ENCODE results near the gene EPS15. TPM values are rescaled to one million over a fixed set of nuclear protein-coding genes. Genes with fewer than 3 reads are reported as not detected.
"Not testable (repeated sequence)": the region's sequence is repeated elsewhere in the genome, so short reads cannot be mapped to it uniquely, and the experiment has no call there.

EPS15 gene
- total and polyA plus RNA-seq, 8 donors: 9.9 to 42.0 (median 25.3) TPM

GRCh38 chr1:51417496-51418383, 101.3 kb downstream of the EPS15 start:
- H3K27ac ChIP-seq: no peak overlapping the region
- no peaks in the 10 kb centered on the region for H3K36me3 ChIP-seq
- H3K9me3 ChIP-seq: no peaks in the 10 kb centered on the region
- no peak overlapping the region for H3K4me3 ChIP-seq
- 88 to 91% methylated on average over 5 of the region's 5 CpGs for WGBS, 2 donors
- no peaks in the 10 kb centered on the region for H3K27me3 ChIP-seq
- H3K4me1 ChIP-seq: no peaks in the 10 kb centered on the region
- DNase-seq (no peak), FAIRE-seq (no peak), ATAC-seq (no peak)
- intact Hi-C loops (cut with DNase I): loop anchor here in 1 of 3 donors (10.0 kb wide), 1 partner anchor 87 kb away; no protein-coding TSS in a partner anchor
- TF ChIP-seq CTCF (IDR thresholded peaks at IDR 0.05): no peak

- ATAC-seq: no peak
- Histone ChIP-seq H3K27ac (no peak overlapping the region), H3K4me1 (no peaks in the 10 kb centered on the region), H3K4me3 (no peak overlapping the region), H3K36me3 (no peaks in the 10 kb centered on the region), H3K27me3 (no peaks in the 10 kb centered on the region), H3K9me3 (no peaks in the 10 kb centered on the region)
- TF ChIP-seq CTCF (IDR thresholded peaks at IDR 0.05): no peak
- FAIRE-seq: peak; percentile 82
- DNase-seq: no peak
- intact Hi-C loops (cut with DNase I): loop anchor here in 1 of 3 donors (10.0 kb wide), 1 partner anchor 88 kb away; no protein-coding TSS in a partner anchor
Observed at GRCh38 chr1:51416910-51417309, 102.2 kb downstream of the EPS15 start.

GRCh38 chr1:51415963-51416362, 103.1 kb downstream of the EPS15 start:
- no peaks in the 10 kb centered on the region for H3K36me3 ChIP-seq
- DNase-seq (no peak), ATAC-seq (no peak), FAIRE-seq (no peak)
- 83 to 87% methylated on average over 2 of the region's 2 CpGs for WGBS, 2 donors
- no peaks in the 10 kb centered on the region for H3K4me1 ChIP-seq
- H3K27ac ChIP-seq: no peak overlapping the region
- H3K4me3 ChIP-seq: no peak overlapping the region
- intact Hi-C loops (cut with DNase I): loop anchor here in 1 of 3 donors (10.0 kb wide), 1 partner anchor 89 kb away; no protein-coding TSS in a partner anchor
- no peaks in the 10 kb centered on the region for H3K9me3 ChIP-seq
- no peak for TF ChIP-seq CTCF (IDR thresholded peaks at IDR 0.05)
- H3K27me3 ChIP-seq: no peaks in the 10 kb centered on the region

- intact Hi-C loops (cut with DNase I): loop anchor here in 1 of 3 donors (10.0 kb wide), 1 partner anchor 90 kb away; no protein-coding TSS in a partner anchor
- Histone ChIP-seq H3K36me3 (no peaks in the 10 kb centered on the region), H3K27me3 (no peaks in the 10 kb centered on the region), H3K4me1 (no peaks in the 10 kb centered on the region), H3K9me3 (no peaks in the 10 kb centered on the region), H3K4me3 (no peak overlapping the region), H3K27ac (no peak overlapping the region)
- TF ChIP-seq CTCF (IDR thresholded peaks at IDR 0.05): no peak
- ATAC-seq (no peak), DNase-seq (no peak), FAIRE-seq (no peak)
Observed at GRCh38 chr1:51414811-51415210, 104.3 kb downstream of the EPS15 start.

- H3K4me3 ChIP-seq, H3K27me3 ChIP-seq, H3K9me3 ChIP-seq, H3K27ac ChIP-seq, H3K4me1 ChIP-seq, DNase-seq, ATAC-seq, FAIRE-seq: not testable (repeated sequence)
- peaks cover 0 to 16% (median 0%) of the 10 kb centered on the region in 3 donors for H3K36me3 ChIP-seq
- intact Hi-C loops (cut with DNase I): loop anchor here in 1 of 3 donors (10.0 kb wide), 1 partner anchor 93 kb away; no protein-coding TSS in a partner anchor
- WGBS, 2 donors: 96 to 97% methylated on average over 5 of the region's 5 CpGs
Observed at GRCh38 chr1:51411820-51412219, 107.2 kb downstream of the EPS15 start.

All from pancreas (tissue), 10 donors.